ENCODE data around the gene FZD7.

DNA sequence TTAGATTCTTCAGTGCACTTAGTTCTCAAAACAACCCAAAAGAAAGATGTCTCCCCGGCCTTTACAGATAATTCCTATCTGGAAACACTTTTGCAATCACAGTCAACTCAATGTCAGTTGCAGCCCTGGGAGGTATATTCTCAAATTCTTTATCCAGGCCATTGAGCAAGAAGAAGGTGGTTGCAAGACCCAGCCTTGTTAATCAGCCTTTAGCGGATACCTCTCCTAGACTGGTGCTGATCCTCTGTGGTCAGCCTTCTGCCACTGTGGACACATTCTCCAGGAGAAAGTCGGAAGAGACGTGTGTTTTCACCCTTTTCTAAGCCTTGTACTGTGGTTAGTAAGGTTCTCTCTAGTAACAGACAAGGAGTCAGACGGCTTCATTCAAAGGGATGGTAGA, 7.8 kb upstream of the FZD7 start:
- TF ChIP-seq, protein P1, sequence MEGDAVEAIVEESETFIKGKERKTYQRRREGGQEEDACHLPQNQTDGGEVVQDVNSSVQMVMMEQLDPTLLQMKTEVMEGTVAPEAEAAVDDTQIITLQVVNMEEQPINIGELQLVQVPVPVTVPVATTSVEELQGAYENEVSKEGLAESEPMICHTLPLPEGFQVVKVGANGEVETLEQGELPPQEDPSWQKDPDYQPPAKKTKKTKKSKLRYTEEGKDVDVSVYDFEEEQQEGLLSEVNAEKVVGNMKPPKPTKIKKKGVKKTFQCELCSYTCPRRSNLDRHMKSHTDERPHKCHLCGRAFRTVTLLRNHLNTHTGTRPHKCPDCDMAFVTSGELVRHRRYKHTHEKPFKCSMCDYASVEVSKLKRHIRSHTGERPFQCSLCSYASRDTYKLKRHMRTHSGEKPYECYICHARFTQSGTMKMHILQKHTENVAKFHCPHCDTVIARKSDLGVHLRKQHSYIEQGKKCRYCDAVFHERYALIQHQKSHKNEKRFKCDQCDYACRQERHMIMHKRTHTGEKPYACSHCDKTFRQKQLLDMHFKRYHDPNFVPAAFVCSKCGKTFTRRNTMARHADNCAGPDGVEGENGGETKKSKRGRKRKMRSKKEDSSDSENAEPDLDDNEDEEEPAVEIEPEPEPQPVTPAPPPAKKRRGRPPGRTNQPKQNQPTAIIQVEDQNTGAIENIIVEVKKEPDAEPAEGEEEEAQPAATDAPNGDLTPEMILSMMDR (IDR thresholded peaks at IDR 0.05 in 2 of 3, conservative IDR thresholded peaks at IDR 0.05 in 1 of 3; ENCODE audit: borderline replicate concordance in 1 of 3, insufficient read depth in 1 of 3, low read depth in 2 of 3, low read length in 2 of 3) = no peak
- no peak for TF ChIP-seq EZH2 (IDR thresholded peaks at IDR 0.05)
- TF ChIP-seq YY1 (IDR thresholded peaks at IDR 0.05; ENCODE audit: extremely low read depth, insufficient replicate concordance, low read depth, low read length) = no peak
- no peak for TF ChIP-seq RAD21 (IDR thresholded peaks at IDR 0.05; ENCODE audit: low read depth)
- no peak for TF ChIP-seq ZNF274 (IDR thresholded peaks at IDR 0.05; ENCODE audit: low read depth, low read length)
- TF ChIP-seq CBX3 (IDR thresholded peaks at IDR 0.05; ENCODE audit: low read depth) = no peak

Data from HCT116 (cell line).